Endometrium (tissue), 2 donors: ENCODE results near the gene MED17.
"Not testable (repeated sequence)": the region's sequence is repeated elsewhere in the genome, so short reads cannot be mapped to it uniquely, and the experiment has no call there.

Experiments used
- FAIRE-seq: peaks from 2 replicates; lab custom pipeline; 2012; peaks lifted over from hg19 to GRCh38; lab: Jason Lieb, UNC
- donor health status: control.
- donor health status: control.

The MED17 gene, protein sequence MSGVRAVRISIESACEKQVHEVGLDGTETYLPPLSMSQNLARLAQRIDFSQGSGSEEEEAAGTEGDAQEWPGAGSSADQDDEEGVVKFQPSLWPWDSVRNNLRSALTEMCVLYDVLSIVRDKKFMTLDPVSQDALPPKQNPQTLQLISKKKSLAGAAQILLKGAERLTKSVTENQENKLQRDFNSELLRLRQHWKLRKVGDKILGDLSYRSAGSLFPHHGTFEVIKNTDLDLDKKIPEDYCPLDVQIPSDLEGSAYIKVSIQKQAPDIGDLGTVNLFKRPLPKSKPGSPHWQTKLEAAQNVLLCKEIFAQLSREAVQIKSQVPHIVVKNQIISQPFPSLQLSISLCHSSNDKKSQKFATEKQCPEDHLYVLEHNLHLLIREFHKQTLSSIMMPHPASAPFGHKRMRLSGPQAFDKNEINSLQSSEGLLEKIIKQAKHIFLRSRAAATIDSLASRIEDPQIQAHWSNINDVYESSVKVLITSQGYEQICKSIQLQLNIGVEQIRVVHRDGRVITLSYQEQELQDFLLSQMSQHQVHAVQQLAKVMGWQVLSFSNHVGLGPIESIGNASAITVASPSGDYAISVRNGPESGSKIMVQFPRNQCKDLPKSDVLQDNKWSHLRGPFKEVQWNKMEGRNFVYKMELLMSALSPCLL

DNA sequence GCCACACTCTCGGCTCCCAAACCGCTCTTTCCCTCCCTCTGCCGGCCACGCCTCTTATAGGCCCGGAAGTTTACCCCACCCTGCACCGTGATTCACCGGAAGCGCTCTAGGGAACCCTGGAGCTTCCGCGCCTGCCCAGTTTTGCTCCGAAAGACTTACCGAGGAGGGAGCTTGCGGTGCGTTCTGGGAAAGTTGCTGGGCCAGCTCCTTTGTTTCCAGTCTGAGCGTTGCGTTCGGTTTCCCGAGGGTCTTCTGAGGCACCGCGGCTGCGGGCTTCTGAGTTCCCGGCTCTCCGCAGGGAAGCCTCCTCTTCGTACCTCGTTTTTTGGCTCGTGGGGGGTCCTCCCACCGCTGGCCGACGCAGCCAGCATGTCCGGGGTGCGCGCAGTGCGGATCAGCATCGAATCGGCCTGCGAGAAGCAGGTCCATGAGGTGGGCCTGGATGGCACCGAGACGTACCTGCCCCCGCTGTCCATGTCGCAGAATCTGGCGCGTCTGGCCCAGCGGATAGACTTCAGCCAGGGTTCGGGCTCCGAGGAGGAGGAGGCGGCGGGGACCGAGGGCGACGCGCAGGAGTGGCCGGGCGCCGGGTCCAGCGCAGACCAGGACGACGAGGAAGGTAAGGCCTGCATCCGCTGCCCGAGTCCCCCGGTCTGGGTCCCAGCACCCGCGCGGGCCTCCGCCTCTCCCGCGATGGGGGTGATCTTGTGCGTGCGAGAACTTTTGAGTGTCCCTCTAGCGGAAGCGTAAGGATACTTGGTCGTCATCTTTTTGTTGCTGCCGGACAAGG is at the start of gene MED17:
Gene MED17 (plus strand): TSS at position 138 of the 790 bp plus-strand sequence. CDS start 232 bp downstream, at position 370.
- peak; percentile 73 for FAIRE-seq

DNA sequence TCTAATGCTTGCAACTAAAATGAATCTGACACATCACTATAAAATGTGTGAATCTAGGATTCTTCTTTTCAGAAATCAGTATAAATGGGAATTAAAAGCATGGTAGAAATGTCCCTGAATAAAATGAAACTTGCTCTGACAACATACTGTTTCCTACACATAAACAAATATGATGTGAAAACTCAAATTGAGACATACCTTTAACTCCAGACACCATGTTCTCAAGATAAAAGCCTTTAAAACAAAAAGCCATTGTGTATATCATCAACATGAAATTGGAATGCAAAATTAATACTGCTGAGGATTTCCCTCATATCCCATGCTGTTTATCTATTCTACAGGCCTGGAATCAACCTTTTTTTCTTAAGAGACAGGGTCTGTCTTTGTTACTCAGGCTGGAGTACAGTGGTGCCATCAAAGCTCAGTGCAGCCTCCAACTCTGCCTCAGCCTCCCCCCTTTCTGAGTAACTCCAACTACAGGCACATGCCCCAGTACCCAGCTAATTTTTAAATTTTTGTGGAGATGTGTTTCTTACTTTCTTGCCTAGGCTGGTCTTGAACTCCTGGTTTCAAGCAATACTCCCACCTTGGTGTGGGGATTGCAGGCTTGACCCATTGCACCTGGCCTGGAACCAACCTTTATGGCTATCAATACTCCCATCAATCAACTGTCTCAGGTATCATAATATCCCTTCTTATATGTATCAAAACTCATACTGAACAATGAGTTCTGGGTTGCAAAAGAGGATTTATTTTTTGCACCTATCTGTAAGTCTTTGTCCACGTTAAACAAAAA is 49.5 kb upstream of the MED17 start:
- FAIRE-seq: no peak

DNA sequence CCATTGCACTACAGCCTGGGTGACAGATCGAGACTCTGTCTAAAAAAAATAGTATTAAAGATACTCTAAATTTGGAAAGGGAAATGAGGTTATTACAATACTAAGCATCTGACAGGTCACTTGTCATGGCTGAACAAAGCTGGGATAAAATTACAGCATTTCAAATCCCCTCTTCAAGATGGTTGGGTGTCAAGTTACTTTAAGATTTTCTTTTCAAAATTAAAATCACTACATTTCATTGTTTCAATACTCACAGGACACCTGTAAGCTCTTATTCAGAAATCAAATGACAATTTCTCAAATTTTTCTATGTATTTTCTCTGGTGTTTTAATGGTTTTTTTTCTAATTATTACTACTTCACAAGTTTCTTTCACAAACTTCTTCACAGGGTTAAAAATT is 48.5 kb upstream of the MED17 start:
- FAIRE-seq: no peak

DNA sequence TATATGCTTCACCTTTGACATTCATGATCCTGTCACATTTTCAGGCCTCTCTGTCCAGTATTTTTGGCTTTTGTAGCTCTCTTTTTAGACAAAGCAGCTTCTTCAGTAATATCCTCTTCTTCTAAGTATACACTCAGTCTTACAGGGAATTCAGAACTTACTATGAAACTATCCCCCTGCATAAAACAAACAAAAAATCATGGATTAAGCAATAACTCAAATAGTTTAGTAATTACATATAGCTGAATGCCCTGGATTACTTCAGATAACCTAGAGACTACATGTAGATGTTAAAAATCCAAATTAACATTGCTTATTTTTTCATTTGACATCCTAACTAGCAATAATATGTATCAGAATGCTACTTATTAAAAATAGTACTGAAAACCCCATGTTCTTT is 48.0 kb upstream of the MED17 start:
- FAIRE-seq: no peak

DNA sequence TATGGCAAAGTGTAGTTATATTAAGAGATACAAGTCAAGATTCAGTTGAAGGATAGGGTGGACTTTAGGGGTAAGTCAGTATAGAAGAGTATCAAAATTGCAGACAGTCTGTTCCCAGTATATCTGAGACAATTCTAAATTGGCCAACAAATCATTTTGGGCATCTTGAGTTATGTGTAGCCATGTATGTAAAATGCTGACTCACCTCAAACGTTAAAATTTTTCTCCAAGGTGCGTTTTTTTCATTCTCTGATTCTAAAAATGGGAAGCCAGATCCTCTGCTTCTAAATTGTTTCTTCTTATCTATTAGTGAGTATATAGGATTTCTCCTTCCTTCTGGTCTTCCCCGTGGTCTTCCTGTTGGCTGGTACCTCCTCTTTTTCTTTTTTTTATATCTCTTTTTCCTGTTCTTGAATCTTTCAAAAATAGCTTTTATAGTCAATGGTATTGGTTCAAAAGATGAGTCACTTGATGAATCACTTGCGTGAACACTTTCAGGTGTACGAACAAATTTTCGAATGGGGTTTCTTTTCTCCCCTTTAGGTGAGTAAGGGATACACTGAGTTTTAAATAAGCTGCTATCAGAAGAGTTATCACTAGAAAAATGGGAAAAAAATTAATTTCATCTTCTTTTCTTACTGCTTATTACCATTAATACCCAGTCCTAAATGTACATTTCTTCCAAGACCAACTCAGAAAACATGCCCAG is 46.0 kb upstream of the MED17 start:
- no peak for FAIRE-seq

DNA sequence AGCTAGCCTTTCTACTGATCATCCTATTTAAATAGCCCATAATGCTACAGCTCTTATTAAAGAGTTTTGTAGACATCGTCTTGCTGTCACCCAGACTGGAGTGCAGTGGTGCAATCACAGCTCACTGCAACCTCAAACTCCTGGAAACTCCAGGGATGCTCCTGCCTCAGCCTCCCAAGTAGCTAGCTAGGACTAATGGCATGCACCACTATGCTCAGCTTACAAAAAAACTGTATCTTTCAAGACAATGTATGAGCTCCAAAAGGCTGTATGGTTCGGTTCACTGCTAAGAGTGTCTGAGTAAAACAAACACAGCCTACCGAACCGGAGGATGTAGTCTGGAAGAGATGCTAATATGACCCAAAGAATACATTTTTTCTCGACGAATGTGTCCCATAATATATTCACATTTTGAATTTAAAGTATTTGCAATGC is 45.4 kb upstream of the MED17 start:
- FAIRE-seq: no peak

DNA sequence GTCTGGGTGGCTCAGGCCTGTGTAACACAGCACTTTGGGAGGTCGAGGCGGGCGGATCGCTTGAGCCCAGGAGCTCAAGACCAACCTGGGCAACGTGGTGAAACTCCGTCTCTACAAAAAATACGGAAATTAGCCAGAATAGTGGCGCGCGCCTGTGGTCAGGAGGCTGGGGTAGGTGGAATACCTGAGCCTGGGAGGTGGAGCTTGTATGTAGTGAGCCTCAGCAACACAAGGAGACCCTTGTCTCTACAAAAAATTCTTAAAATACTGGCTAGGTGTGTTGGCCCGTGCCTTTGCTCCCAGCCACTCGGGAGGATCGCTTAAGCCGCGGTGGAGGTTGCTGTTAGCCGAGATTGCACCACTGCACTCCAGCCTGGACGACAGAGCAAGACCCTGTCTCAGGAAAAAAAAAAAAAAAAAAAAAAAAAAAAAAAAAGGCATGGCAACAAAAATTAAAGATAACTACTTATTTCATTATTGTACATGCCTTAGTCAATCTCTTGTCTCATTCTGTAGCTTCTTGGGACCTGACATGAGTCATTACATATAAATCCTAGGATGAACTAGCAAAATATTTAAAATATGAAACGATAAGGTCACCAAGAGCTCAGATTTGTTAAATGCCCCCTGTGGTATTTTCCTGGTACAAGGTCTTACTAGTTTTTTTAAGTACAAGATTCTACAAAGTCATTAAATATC is 43.9 kb upstream of the MED17 start:
- no peak for FAIRE-seq

DNA sequence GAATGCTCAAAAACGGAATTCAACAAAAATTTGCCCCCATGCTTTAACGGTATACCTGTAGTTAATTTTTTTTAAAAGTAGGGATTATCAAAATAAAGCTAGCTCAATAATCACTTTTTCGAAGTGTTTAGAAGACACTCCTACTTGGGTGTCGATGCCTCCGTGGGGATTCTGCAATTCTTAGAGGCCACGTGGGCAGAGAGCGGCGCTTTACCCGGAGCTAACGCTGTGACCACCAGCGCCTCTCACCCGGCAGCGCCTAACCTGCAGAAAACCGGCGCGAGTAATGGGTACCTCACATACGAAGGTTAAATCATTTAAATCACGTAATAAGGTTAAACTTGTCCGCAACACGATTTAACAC is 43.4 kb upstream of the MED17 start:
- no peak for FAIRE-seq

DNA sequence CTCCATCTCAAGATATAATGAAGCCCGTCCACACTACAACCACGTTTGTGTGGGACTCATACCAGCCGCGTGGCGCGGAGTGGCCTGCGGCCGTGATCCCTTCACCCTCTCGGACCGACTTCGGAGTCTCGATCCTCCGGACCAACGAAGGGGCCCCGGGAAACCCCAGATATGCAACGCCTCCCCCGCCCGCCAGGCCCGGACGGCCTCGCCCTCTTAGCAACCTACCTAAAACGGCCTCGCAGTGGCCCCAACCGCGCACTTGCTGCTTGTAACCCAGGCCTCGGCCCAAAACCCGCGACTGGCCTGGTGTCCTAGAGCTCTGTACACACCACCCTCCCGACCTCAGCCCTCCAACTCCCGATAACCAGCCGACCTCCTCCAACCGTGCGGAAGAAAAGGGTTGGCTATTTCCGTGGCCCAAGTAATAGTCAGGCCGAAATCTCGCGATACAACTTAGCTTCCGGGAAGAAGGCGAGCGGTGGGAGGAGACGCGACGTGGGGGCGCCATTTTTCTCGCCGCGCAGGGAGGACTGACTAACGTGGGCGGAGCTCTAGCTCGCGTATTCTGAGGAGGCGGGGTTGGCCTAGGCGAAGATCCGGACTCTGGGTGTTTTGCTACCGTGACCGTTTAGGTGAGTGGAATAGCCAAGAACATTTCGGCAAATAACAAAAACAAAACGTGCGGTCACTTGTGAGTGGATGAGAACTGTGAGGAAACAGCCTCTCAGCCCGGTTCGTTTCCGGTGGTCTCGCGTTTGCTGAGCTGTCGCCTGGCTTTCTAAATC is 42.8 kb upstream of the MED17 start, which contains the start of the genes C11orf54 and TAF1D:
Gene C11orf54 (plus strand): TSS at position 579 of the 788 bp plus-strand sequence. CDS start 5,722 bp downstream, outside the sequence.
Gene TAF1D (minus strand): TSS at position 402 of the 788 bp plus-strand sequence. CDS start 2,191 bp downstream, outside the sequence.
- FAIRE-seq: peak; percentile 87

DNA sequence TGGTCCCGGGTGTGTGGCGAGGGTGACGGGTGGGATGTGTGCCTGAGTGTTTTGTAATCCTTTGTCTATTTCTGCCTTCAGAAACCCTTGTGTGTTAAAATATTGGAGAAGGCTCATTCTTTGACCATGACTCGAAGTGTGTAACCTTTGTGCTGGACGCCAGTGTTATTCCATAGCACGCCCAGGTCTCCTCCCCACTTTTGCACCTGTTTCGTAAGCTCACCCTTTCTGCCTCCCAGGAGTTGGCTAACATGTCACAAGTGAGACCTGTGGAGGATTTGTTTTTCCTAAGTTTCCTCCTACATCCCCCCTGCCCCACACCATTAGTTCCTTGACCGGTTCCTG is 42.2 kb upstream of the MED17 start:
- no peak for FAIRE-seq

DNA sequence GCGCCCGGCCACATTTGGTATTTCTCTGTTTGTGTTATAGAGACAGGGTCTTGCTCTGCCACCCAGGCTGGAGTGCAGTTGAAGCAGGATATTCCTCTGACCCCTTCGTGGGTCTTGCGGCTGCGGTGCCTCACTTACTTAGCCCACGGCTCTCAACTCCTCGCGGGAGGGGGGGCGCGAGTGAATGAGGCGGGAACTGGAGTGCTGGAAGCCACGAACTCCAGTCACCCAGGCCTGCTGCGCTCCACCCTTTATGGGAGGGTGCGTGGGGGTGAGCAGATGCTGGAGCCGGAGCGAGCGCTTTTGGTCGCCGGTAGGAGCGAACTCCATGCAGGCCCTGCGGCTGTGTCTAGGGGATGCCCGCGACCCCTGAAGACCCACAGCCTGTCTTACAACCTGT is 40.8 kb upstream of the MED17 start:
- no peak for FAIRE-seq

DNA sequence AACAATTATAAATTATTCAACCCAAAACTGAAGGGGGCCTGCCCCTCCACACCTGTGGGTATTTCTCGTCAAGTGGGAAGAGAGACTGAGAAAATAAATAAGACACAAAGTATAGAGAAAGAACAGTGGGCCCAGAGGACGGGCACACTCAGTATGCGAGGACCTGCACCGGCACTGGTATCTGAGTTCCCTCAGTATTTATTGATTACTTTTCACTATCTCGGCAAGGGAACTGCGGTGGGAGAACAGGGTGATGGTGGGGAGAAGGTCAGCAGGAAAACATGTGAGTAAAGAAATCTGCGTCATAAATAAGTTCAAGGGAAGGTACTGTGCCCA is 39.4 kb upstream of the MED17 start:
- FAIRE-seq: no peak

DNA sequence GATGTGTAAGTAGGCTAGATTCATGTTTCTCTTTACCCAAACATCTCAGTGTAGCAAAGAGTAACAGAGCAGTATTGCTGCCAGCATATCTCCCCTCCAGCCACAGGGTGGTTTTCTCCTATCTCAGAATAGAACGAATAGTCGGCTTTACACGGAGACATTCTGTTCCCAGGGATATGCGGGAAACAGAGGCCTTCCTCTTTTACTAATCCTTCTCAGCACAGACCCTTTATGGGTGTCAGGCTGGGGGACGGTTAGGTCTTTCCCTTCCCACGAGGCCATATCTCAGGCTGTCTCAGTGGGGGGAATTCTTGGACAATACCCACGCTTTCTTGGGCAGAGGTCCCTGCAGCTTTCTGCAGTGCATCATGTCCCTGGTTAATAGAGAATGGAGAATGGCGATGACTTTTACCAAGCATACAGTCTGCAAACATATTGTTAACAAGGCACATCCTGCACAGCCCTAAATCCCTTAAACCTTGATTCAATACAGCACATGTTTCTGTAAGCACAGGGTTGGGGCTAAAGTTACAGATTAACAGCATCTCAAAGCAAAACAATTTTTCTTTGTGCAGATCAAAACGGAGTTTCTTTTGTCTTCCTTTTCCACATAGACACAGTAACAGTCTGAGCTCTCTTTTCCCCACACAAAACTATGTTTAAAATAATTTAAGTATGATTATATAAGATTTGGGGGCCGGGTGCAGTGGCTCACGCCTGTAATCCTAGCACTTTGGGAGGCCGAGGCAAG is 38.9 kb upstream of the MED17 start:
- FAIRE-seq: not testable (repeated sequence)

DNA sequence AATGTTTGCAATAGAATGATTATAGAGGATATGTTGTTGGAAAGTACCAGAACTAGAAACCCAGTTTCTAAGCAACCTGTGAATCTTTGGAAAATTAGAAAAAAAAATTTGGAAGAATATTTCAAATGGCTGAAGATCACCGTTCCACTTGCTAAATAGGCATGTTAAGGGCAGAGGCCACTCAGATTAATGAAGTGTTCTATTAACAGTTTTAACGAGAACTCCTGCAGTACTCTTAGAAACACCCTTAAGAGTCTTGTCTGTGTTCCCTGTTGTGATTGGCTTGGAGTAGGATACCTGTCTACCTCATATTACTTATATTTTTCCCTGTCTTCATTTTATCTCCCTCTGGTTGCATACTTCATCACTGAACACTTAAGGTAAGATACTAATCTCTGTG is 38.0 kb upstream of the MED17 start:
- no peak for FAIRE-seq

DNA sequence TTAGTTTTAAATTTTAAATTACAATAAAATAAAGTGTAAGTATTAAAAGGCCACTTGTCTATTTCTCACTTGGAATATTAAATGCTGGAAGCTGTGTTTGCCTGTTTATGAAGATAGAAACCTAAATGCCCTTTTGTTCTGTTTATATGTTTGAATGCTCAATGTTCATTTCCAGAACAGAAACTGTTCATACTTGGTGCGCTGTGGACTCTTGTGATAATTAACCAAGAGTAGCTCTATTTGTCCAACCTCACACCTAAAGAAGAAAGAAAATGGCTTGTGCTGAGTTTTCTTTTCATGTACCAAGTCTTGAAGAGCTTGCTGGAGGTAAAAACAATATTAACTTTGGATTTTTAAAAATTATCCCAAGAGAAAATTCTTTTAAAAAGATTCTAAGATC is 37.0 kb upstream of the MED17 start:
- no peak for FAIRE-seq

DNA sequence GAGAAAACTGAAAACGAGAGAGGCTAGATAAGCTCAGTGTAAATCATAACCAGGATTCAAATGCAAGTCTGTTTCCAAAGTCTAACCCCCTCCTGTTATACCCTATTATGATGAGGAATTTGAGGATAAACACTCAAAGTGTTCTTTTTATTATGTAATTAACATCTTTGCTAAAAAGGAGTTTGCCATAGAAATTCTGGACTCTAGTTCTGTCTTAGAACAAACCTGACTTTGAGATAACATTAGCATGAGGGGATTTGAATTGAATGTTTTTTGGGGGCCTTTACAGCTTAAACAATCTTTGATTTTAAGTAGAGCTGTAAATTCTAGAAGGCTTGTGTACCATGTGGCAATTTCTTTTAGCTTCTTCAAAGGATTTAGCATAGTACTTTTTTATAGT is 33.1 kb upstream of the MED17 start:
- FAIRE-seq: no peak

DNA sequence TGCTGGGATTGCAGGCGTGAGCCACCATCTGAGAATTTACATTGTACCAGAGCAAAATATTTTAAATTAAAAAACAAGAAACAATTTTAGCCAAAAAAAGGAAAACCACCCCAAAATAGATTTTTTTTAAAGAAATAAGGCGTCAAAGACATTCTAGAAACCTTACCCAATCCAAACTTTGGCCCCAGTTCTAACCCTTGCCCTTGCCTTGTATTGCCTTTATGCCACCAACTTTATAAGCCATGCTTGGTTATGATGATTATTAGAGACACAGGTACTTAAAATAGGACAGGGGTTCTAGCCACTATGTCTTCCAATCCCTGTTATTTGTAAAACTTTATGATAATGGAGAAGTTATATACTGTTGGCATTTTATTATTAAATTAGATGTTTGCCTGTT is 30.8 kb upstream of the MED17 start:
- no peak for FAIRE-seq

DNA sequence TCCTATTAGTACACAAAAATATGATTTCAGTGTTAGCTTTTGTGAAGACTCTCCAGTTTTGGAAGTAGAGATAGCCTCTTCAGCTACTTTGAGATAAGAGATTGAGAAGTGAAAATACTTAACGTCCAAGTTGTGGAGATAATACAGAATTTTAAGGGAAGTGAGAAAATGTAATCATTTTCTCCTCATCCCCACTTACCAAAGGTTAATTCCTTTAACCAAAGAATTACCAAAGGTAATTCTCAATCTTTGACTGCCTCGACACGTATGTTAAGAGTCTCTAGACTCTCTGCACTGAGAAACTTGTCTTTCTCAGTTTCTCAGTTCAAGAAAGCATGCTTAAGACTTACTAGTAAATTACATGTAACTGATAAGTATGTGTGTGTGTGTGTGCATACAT is 27.3 kb upstream of the MED17 start:
- FAIRE-seq: no peak

DNA sequence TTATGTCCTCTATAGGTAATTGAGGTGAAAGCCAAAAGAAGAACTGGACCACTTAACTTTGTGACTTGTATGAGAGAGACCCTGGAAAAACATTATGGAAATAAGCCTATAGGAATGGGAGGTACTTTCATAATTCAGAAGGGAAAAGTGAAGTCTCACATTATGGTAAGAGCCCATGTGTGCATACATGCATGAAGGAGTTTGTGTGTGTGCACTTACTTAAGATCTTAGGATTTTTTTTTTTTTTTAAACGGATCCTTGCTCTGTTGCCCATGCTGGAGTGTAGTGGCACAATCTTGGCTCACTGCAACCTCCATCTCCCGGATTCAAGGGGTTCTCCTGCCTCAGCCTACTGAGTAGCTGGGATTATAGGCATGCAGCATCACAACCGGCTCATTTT is 26.8 kb upstream of the MED17 start:
- no peak for FAIRE-seq
